ENCODE results near the gene MBD4.

The MBD4 gene

DNA sequence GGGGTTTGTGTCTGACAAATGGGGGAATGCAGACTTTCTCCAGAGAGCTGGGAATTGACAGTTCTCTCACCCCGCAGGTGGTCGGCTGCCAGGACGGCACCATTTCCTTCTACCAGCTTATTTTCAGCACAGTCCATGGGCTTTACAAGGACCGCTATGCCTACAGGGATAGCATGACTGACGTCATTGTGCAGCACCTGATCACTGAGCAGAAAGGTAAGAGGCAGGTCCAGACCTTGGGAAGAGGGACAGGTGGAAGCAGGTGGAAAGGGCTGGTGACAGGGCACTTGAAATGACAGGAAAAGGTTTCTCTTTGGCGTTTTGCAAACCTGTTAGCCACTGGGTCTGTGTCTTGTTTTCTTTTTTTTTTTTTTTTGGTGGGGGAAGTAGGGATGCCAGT is 36.8 kb upstream of the MBD4 start:
- TF ChIP-seq, protein P1, sequence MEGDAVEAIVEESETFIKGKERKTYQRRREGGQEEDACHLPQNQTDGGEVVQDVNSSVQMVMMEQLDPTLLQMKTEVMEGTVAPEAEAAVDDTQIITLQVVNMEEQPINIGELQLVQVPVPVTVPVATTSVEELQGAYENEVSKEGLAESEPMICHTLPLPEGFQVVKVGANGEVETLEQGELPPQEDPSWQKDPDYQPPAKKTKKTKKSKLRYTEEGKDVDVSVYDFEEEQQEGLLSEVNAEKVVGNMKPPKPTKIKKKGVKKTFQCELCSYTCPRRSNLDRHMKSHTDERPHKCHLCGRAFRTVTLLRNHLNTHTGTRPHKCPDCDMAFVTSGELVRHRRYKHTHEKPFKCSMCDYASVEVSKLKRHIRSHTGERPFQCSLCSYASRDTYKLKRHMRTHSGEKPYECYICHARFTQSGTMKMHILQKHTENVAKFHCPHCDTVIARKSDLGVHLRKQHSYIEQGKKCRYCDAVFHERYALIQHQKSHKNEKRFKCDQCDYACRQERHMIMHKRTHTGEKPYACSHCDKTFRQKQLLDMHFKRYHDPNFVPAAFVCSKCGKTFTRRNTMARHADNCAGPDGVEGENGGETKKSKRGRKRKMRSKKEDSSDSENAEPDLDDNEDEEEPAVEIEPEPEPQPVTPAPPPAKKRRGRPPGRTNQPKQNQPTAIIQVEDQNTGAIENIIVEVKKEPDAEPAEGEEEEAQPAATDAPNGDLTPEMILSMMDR (IDR thresholded peaks at IDR 0.05): no peak

DNA sequence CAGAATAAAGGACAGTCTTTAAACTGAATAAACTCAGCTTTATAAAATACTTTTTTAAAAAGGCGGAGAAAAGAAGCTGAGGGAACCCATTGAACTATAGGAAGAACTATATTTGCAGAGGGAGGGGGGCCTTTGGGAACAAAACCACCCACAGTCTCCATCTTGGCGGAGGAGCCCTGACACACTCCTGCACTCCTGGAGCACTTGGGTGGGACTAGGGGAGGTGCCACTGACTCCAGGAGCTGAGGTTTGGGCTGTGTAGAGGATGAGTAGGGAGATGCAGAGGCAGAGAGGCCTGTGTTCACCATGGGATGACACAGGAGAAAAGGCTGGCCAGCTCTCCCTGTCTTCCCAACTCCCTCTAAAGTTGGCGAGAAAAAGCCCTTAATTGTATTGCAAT is 36.1 kb upstream of the MBD4 start:
- TF ChIP-seq, protein P1 (IDR thresholded peaks at IDR 0.05): no peak

DNA sequence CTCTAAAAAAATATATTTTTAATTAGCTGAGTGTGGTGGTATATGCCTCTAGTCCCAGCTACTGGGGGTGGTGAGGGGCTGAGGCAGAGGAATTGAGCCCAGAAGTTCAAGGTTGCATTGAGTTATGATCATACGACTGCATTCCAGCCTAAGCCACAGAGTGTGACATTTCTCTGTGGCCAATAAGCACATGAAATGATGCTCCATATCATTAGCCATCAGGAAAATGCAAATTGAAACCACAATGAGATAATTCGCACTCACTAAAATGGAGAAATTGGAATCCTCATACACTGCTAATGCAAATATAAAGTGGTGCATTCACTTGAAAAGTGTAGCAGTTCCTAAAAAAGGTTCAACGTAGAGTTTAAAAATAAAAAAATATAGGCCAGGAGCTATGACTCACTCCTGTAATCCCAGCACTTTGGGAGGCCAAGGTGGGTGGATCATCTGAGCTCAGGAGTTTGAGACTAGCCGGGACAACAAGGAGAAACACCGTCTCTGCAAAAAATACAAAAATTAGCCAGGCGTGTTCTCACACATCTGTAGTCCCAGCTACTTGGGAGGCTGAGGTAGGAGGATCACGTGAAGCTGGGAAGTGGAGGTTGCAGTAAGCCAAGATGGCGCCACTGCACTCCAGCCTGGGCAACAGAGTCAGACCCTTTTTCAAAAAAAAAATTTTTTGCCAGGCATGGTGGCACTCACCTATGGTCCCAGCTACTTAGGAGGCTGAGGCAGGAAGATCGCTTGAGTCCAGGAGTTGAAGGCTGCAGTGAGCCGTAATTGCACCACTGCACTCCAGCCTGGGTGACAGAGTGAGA is 35.4 kb upstream of the MBD4 start:
- TF ChIP-seq, protein P1 (IDR thresholded peaks at IDR 0.05): no peak

DNA sequence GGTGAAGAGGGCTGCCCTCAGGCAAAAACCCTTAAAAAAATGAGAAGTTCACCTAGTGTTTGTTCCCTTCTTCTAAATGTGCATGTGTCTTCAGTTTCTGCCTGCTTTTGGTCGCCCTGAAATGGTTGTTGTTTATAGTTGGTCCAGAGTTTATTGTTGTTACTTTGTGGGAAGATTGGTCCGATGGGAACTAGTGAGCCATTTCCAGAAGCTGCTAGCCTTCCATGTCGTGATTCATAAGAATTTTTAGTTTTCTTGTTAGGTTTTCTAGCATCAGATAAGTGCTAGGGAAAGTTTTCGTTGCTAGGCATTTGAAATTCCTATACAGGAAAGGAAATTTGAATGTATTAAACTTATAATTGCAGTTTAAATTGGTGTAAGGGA is 34.0 kb upstream of the MBD4 start:
- TF ChIP-seq, protein P1 (IDR thresholded peaks at IDR 0.05): no peak

DNA sequence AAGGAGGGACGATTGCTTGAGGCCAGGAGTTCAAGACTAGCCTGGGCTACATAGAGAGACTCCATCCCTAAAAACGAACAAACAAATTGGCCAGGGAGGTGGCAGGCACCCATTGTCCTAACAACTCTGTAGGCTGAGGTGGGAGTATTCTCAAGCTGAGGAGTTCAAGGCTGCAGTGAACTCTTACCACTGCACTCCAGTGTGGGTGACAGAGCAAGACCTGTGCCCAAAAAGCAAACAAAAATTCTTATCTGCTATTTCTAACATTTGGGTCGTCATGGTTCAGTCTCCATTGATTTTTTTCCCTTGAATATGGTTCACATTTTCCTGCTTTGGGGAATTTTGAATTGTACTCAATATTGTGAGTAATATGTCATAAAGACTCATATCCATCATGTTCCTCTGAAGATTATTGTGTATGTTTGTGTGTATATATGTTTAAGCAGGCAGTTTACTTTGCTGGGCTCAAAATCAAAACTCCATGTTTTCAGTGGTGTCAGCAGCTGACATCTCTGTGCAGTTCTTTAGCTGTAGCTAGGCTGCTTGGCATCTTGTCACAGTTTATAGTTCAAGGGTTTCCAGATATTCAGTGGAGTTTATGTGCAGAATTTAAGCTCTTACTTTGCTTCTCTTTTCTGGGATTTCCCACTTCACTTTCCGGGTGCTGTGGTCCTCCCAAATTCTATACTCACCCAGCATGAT is 33.5 kb upstream of the MBD4 start:
- TF ChIP-seq, protein P1 (IDR thresholded peaks at IDR 0.05): no peak

DNA sequence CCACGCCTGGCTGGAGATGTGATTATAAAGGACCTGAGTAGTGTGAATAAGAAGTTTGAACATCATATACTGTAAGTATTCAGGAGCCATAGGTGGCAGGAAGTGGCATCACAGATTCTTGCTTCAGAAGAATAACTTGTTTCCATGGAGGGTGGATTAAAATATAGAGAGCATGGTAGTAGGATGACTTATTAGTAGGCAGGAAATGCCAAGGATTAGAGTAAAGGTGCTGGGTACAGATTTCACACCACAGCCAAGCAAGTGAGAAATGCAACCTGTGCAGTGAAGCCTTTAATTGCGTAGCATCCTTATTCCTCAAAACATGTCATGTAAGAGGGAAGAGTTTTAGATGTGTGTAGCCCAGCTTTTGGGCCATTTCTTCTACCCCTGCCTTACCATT is 31.1 kb upstream of the MBD4 start:
- TF ChIP-seq, protein P1 (IDR thresholded peaks at IDR 0.05): no peak

DNA sequence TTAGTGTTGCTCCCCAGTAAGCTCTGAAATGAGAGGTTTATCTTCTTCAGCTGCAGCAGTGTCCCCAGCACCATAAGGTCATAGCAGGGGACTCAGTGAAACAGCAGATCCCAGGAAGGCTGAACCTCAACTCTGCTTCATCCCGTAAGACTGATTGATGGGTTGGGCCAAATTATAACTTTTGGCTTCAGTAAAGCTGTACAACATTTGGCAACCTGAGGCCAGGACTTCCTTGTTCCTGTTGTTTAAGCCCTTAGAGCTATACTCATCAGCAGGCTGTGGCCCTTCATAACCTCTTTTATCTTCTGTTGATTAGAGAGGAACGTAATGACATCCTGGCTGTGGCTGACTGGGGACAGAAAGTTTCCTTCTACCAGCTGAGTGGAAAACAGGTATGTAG is 29.3 kb upstream of the MBD4 start:
- TF ChIP-seq, protein P1 (IDR thresholded peaks at IDR 0.05): no peak

All from LNCAP (cell line).